GM18507 (cell line): Measurements from ENCODE around the gene DNAJC22.
"Not testable (repeated sequence)": the region's sequence is repeated elsewhere in the genome, so short reads cannot be mapped to it uniquely, and the experiment has no call there.

ENCODE experiments used
- DNase-seq: peaks from one replicate; pipeline ENCODE4 v3.0.0; 2011; ENCODE audit warnings: low read depth; ENCODE audit not compliant: insufficient read length; ENCODE audit errors: extremely low spot score
- FAIRE-seq: peaks from 2 replicates; lab custom pipeline; 2011; peaks lifted over from hg19 to GRCh38; lab: Jason Lieb, UNC

Gene DNAJC22

GRCh38 chr12:49346659-49347310 lies at the start of gene DNAJC22:
TSS of gene DNAJC22 (plus strand) at chr12:49346888. CDS start at chr12:49348873, 1,985 bp downstream.
- FAIRE-seq (no peak), DNase-seq (no peak)

- FAIRE-seq (no peak), DNase-seq (no peak)
Measured at GRCh38 chr12:49297695-49298060, 49.0 kb upstream of the DNAJC22 start.

GRCh38 chr12:49298160-49298559 lies 48.5 kb upstream of the DNAJC22 start:
- FAIRE-seq = no peak
- DNase-seq = no peak

GRCh38 chr12:49301760-49302159 lies 44.9 kb upstream of the DNAJC22 start:
- no peak for DNase-seq
- no peak for FAIRE-seq

- FAIRE-seq (no peak), DNase-seq (no peak)
Measured at GRCh38 chr12:49304161-49304560, 42.5 kb upstream of the DNAJC22 start.

- FAIRE-seq = no peak
- DNase-seq = no peak
Measured at GRCh38 chr12:49305762-49306510, 40.8 kb upstream of the DNAJC22 start.

GRCh38 chr12:49309386-49309785 lies 37.3 kb upstream of the DNAJC22 start:
- no peak for FAIRE-seq
- DNase-seq = no peak

- DNase-seq, FAIRE-seq: not testable (repeated sequence)
Measured at GRCh38 chr12:49310451-49311000, 36.2 kb upstream of the DNAJC22 start.

GRCh38 chr12:49314811-49315210 lies 31.9 kb upstream of the DNAJC22 start:
- FAIRE-seq (no peak), DNase-seq (no peak)

GRCh38 chr12:49317118-49317517 lies 29.6 kb upstream of the DNAJC22 start:
- not testable (repeated sequence) for FAIRE-seq, DNase-seq

- not testable (repeated sequence) for DNase-seq, FAIRE-seq
Measured at GRCh38 chr12:49320411-49321103, 26.1 kb upstream of the DNAJC22 start.

GRCh38 chr12:49322367-49322707 lies 24.4 kb upstream of the DNAJC22 start:
- DNase-seq (no peak), FAIRE-seq (no peak)

GRCh38 chr12:49322708-49323523 lies 23.8 kb upstream of the DNAJC22 start, which contains the start of gene TROAP:
TSS of gene TROAP (plus strand) at chr12:49323255. CDS start at chr12:49323609, 354 bp downstream.
- peak; percentile 98 for FAIRE-seq
- peak; percentile 98 for DNase-seq

GRCh38 chr12:49323524-49324097 lies 23.1 kb upstream of the DNAJC22 start:
- DNase-seq (no peak), FAIRE-seq (no peak)

GRCh38 chr12:49325606-49326005 lies 21.1 kb upstream of the DNAJC22 start:
- no peak for DNase-seq
- FAIRE-seq = no peak

- no peak for DNase-seq
- FAIRE-seq = no peak
Measured at GRCh38 chr12:49327368-49327767, 19.3 kb upstream of the DNAJC22 start.

- no peak for FAIRE-seq
Measured at GRCh38 chr12:49327887-49328286, 18.8 kb upstream of the DNAJC22 start.

GRCh38 chr12:49328816-49329215 lies 17.9 kb upstream of the DNAJC22 start:
- FAIRE-seq (no peak), DNase-seq (no peak)

More at GRCh38 chr12:49327887-49328286, 18.8 kb upstream of the DNAJC22 start:
- no peak for DNase-seq

- no peak for FAIRE-seq
Measured at GRCh38 chr12:49330032-49330619, 16.6 kb upstream of the DNAJC22 start.

More at GRCh38 chr12:49330032-49330619, 16.6 kb upstream of the DNAJC22 start:
- DNase-seq = no peak
